HG02884 (cell line): Measurements from ENCODE around the gene RGS13.
A peak's percentile ranks its signal among the peaks of the same experiment; 100 is the strongest.
"Not testable (repeated sequence)": the region's sequence is repeated elsewhere in the genome, so short reads cannot be mapped to it uniquely, and the experiment has no call there.

ENCODE experiments used
- ATAC-seq: cut with Tn5 transposase; IDR thresholded peaks from one replicate; pipeline ENCODE4 v1.9.1; 2021; ENCODE audit warnings: mild to moderate bottlenecking, moderate library complexity; ENCODE audit not compliant: unreplicated experiment

RGS13 gene

GRCh38 chr1:192669174-192669573 lies 33.2 kb downstream of the RGS13 start:
- ATAC-seq, result no peak

- no peak for ATAC-seq
These were observed 39.8 kb downstream of the RGS13 start for GRCh38 chr1:192675716-192676115.

- no peak for ATAC-seq
These were observed 42.2 kb downstream of the RGS13 start for GRCh38 chr1:192678099-192678498.

GRCh38 chr1:192682335-192682734 lies 46.4 kb downstream of the RGS13 start:
- no peak for ATAC-seq

GRCh38 chr1:192683081-192683480 lies 47.1 kb downstream of the RGS13 start:
- not testable (repeated sequence) for ATAC-seq

- ATAC-seq, result no peak
These were observed 53.5 kb downstream of the RGS13 start for GRCh38 chr1:192689459-192689858.

GRCh38 chr1:192691041-192691440 lies 55.1 kb downstream of the RGS13 start:
- ATAC-seq, result no peak

- ATAC-seq, result no peak
These were observed 60.1 kb downstream of the RGS13 start for GRCh38 chr1:192696082-192696481.

GRCh38 chr1:192697771-192698170 lies 61.8 kb downstream of the RGS13 start:
- no peak for ATAC-seq

GRCh38 chr1:192698731-192699130 lies 62.8 kb downstream of the RGS13 start:
- no peak for ATAC-seq

- ATAC-seq, result no peak
These were observed 64.9 kb downstream of the RGS13 start for GRCh38 chr1:192700834-192701271.

GRCh38 chr1:192702212-192702902 lies 66.4 kb downstream of the RGS13 start:
- ATAC-seq, result no peak

GRCh38 chr1:192703283-192704206 lies 67.6 kb downstream of the RGS13 start:
- ATAC-seq, result peak; percentile 75

GRCh38 chr1:192705510-192705909 lies 69.6 kb downstream of the RGS13 start:
- ATAC-seq, result no peak

- no peak for ATAC-seq
These were observed 71.0 kb downstream of the RGS13 start for GRCh38 chr1:192706936-192707335.

GRCh38 chr1:192707978-192708547 lies 72.1 kb downstream of the RGS13 start:
- no peak for ATAC-seq

- ATAC-seq, result no peak
These were observed 73.6 kb downstream of the RGS13 start for GRCh38 chr1:192709544-192709943.
